HG03460 (cell line): ENCODE data around the gene NPBWR2.

ENCODE experiments used
- ATAC-seq: cut with Tn5 transposase; IDR thresholded peaks from one replicate; pipeline ENCODE4 v1.9.1; 2021; ENCODE audit not compliant: unreplicated experiment

The NPBWR2 gene

GRCh38 chr20:64106981-64107735, at the start of gene NPBWR2:
TSS of gene NPBWR2 (minus strand) at chr20:64107565. CDS start at chr20:64106831, 734 bp downstream.
- ATAC-seq, result no peak

DNA sequence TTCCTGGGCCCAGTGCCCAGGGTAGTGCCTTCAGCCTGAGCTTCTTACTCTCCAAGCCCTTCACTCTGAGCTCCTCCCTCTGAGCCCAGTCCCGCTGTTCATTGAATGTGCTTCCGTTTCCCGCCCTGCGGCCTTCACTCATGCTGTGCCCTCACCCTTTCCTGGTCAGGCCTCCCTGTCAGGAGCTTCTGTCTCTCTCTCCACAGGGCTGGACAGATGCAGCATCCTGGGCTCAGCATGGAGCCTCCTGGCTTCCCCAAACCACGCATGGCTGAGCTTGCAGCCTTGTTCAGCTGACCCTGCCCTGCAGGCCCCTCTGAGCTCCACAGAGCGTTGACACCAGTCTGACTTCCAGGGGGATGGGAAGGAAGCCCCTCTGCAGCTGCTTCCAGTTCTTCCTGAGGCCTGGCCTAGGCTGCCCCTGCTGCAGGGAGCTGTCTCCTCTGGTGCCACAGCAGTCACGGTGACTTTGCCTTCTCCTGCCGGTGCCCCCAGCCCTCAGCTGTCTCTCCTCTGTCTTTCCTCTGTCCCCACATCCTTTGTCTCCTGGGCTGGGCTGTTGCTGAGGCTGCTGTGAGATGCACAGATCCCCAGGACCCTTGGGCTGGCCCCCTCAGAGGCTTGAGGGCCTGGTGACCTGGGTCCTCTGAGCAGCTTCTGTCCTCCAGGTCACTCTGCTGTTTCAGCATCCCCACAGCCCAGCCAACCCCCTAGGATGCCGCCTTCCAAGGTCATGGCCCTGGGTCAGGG, 48.9 kb upstream of the NPBWR2 start:
- ATAC-seq, result no peak

GRCh38 chr20:64155258-64156135, 48.1 kb upstream of the NPBWR2 start:
- no peak for ATAC-seq

GRCh38 chr20:64154590-64155257, 47.4 kb upstream of the NPBWR2 start:
- no peak for ATAC-seq

DNA sequence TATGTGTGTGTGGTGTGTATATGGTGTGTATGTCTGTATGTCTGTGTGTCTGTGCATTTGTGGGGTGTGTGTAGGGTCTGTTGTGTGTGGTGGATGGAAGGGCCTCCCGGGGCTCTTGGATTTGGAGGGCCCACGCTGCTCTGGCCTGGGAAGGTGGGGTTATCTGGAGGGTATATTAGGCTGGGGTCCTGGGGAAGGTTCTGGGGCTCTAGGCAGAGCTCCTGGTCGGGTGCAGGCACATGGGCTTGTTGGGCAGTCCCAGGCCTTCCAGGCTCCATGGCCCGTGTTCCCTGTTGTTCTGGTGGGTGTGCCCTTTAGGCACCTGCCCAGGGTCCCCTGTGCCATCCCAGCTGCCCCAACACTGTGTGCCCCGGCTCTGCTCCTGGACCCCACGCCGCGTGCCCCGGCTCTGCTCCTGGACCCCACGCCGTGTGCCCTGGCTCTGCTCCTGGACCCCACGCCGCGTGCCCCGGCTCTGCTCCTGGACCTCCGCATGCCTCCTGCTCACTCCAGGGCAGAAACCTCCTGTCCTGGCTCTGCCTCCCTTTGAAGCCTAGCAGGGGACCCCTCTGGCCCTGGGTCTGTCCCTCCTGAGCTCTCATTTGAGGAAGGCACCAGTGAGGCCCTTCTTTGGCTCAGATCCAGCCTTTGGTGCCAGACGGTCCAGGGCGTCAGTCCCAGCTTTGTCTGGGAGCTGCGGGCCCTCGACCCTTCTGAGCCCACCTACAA, 46.7 kb upstream of the NPBWR2 start:
- ATAC-seq, result no peak

- no peak for ATAC-seq
Observed at GRCh38 chr20:64153410-64153809, 46.0 kb upstream of the NPBWR2 start.

DNA sequence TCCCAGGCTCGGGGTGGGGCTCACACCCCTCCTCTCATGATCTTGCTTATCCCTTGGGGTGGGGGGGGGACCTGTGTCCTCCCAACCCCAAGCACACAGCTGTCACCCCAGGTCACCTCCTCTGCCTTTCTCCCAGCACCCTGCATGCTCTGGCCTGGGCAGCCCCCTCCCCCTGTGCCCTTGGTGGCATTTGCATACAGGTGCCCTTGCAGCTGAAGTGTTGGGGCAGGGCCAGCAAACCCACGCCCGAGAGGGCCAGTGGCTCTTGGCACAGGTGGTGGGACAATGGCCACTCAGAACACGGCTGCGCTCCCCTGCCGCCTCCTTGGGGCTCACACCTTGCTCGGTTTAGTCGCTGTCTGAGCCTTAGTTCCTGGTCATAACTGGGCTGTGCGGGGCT, 45.5 kb upstream of the NPBWR2 start:
- no peak for ATAC-seq

- no peak for ATAC-seq
Observed at GRCh38 chr20:64151633-64152530, 44.5 kb upstream of the NPBWR2 start.

GRCh38 chr20:64150756-64151632, 43.6 kb upstream of the NPBWR2 start:
- ATAC-seq, result no peak

DNA sequence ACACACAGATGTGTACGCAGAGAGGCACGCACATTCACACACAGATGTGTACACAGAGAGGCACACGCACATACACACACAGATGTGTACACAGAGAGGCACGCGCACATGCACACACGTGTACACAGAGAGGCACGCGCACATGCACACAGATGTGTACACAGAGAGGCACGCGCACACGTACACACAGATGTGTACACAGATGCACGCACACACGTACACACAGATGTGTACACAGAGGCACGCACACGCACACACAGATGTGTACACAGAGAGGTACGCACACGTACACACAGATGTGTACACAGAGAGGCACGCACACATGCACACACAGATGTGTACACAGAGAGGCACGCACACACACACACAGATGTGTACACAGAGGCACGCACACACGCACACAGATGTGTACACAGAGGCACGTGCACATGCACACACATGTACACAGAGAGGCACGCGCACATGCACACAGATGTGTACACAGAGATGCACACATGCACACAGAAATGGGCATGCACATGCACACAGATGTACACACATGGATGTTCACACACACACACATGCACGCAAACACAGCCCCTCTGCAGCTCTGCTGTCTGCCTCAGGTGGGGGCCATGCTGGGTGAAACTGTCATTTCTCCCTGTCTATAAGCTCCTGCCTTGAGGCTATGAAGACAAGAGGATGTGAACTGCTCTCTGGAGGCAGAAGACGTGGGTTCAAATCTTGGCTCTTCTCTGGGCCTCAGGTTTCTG, 42.6 kb upstream of the NPBWR2 start:
- ATAC-seq, result no peak

- no peak for ATAC-seq
Observed at GRCh38 chr20:64149141-64149540, 41.8 kb upstream of the NPBWR2 start.

- ATAC-seq, result no peak
Observed at GRCh38 chr20:64148581-64148980, 41.2 kb upstream of the NPBWR2 start.

- no peak for ATAC-seq
Observed at GRCh38 chr20:64146936-64147477, 39.6 kb upstream of the NPBWR2 start.

- ATAC-seq, result no peak
Observed at GRCh38 chr20:64146301-64146935, 39.1 kb upstream of the NPBWR2 start.

- no peak for ATAC-seq
Observed at GRCh38 chr20:64145458-64146300, 38.3 kb upstream of the NPBWR2 start.
